Measurements from ENCODE around the gene PHLDB1.

DNA sequence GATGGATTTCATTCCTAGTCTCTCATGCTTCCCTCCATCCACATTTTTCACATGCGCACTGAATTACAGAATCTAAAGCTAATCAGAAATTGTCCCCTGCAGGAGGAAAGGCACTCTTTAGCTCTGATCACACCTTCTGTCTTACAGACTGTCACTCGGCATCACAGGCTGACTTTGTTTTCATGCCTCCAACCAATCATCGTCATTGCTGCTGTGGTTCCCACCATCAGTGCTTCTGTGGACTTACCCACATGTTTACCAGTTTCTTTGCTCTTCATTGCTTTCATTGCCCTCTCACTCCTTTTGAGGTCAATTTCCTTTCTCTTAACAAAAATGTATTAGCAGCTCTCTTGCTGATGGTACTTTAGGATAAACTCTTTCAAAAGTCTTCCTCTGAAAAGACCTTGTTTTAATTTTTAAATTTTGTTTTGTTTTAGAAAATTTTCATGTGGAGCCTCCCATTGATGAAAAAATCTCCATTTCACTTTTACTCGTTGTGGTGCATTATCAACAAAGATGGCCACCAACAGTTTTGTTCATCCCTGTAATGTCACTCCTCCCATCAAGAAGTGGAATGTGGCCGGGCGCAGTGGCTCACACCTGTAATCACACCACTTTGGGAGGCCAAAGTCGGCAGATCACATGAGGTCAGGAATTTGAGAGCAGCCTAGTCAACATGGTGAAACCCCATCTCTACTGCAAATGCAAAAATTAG lies 92.2 kb downstream of the PHLDB1 start:
- TF ChIP-seq EZH2 (IDR thresholded peaks at IDR 0.05; ENCODE audit: borderline replicate concordance, low read length) (no peak), CTCF (IDR thresholded peaks at IDR 0.05; ENCODE audit: low read length) (no peak)

Data from OCI-LY1 (cell line).